Osteocyte (in vitro differentiated cells): ENCODE measurements around the gene SGPL1. TPM values are rescaled to one million over a fixed set of nuclear protein-coding genes. Genes with fewer than 3 reads are reported as not detected.
A peak's percentile ranks its signal among the peaks of the same experiment; 100 is the strongest.

Source experiments
- DNase-seq: peaks from one replicate; pipeline ENCODE4 v3.0.0; 2021; ENCODE audit warnings: mixed read lengths; ENCODE audit not compliant: unreplicated experiment; ENCODE audit errors: extremely low spot score
- H3K27ac Mint-ChIP-seq: one replicate; pipeline ENCODE4 v1.8.0; 2021; ENCODE audit warnings: mild to moderate bottlenecking, mixed read lengths; ENCODE audit not compliant: unreplicated experiment
- H3K27me3 Mint-ChIP-seq: one replicate; pipeline ENCODE4 v1.8.0; 2021; ENCODE audit warnings: mixed read lengths; ENCODE audit not compliant: unreplicated experiment
- H3K36me3 Mint-ChIP-seq: one replicate; pipeline ENCODE4 v1.8.0; 2021; ENCODE audit warnings: mixed read lengths; ENCODE audit not compliant: unreplicated experiment
- H3K4me1 Mint-ChIP-seq: one replicate; pipeline ENCODE4 v1.8.0; 2021; ENCODE audit warnings: mixed read lengths; ENCODE audit not compliant: unreplicated experiment
- H3K4me3 Mint-ChIP-seq: one replicate; pipeline ENCODE4 v1.8.0; 2021; ENCODE audit warnings: mild to moderate bottlenecking, moderate library complexity, mixed read lengths; ENCODE audit not compliant: unreplicated experiment
- H3K9me3 Mint-ChIP-seq: one replicate; pipeline ENCODE4 v1.8.0; 2021; ENCODE audit warnings: mixed read lengths; ENCODE audit not compliant: unreplicated experiment
- total RNA-seq: library from RNA; stranded (reverse); gene quantifications from 2 replicates; pipeline ENCODE4 v1.2.1, GENCODE V29; 2021
- TF ChIP-seq, protein P1 (sequence below): fragments of 200-600 bp; sonication (generic); IDR thresholded peaks from 2 replicates; pipeline ENCODE4 v1.5.0; 2021; ENCODE audit warnings: antibody characterized with exemption, mild to moderate bottlenecking, moderate library complexity

Gene SGPL1
- total RNA-seq, 1 donor from 2014 or later: 58.1 TPM

DNA sequence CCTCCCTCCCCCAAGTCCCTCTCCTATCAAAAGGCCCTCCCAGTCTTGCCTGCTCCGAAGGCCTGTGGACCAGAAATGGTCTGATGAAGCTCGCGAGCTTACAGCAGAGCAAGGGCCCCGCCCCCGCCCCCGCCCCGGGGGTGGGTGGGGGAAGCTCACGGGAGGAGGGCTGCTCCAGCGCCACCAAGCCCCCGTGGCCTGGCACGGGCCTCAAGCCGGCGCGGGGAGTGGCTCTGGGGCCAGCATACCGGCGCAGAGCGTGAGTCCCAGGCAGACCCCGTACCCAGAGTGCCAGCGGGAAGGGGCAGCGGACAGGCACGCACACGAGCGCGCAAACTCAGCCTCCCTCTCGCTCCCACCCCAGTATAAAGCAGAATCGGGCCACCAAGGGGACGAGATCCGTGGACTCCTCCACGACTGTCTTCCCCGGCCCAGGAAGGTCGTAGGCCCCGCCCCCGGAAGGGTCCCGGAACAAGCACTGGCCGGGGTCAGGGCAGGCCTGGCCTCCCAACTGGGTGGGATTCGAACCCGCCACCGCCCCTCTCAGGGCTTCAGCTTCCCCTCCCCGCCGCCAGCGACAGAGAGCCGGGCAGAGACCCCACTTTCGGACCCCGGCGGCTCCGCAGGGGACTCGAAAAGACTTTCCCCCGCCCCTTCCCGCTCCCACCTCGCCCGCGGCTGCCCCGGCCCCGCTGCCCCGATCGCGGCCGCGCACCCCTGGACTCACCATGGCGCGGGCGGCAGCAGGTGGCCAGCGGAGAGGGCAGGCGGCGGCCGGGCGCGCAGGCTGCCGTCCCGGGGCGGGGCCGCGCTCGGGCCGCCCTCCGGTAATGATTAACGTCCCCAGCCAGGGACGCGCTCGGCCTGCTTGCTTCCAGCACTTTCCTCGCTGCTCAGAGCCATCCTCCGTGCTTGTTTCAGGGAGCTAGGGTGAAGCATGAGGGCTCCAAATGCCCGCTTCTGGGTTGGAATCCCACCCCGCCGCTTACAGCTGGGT lies 72.4 kb downstream of the SGPL1 start, which contains the start of gene PCBD1:
PCBD1 (minus strand) TSS at position 762 of the 997 bp plus-strand sequence; CDS start at position 730, 32 bp downstream.
- TF ChIP-seq, protein P1, sequence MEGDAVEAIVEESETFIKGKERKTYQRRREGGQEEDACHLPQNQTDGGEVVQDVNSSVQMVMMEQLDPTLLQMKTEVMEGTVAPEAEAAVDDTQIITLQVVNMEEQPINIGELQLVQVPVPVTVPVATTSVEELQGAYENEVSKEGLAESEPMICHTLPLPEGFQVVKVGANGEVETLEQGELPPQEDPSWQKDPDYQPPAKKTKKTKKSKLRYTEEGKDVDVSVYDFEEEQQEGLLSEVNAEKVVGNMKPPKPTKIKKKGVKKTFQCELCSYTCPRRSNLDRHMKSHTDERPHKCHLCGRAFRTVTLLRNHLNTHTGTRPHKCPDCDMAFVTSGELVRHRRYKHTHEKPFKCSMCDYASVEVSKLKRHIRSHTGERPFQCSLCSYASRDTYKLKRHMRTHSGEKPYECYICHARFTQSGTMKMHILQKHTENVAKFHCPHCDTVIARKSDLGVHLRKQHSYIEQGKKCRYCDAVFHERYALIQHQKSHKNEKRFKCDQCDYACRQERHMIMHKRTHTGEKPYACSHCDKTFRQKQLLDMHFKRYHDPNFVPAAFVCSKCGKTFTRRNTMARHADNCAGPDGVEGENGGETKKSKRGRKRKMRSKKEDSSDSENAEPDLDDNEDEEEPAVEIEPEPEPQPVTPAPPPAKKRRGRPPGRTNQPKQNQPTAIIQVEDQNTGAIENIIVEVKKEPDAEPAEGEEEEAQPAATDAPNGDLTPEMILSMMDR: no peak
- Mint-ChIP-seq H3K36me3 (peaks cover 13% of the 10 kb centered on the region), H3K4me1 (peaks cover 24% of the 10 kb centered on the region), H3K9me3 (no peaks in the 10 kb centered on the region), H3K4me3 (peak within 1 kb of the TSS; percentile 77), H3K27ac (peak within 1 kb of the TSS; percentile 50), H3K27me3 (no peaks in the 10 kb centered on the region)
- DNase-seq: no peak

DNA sequence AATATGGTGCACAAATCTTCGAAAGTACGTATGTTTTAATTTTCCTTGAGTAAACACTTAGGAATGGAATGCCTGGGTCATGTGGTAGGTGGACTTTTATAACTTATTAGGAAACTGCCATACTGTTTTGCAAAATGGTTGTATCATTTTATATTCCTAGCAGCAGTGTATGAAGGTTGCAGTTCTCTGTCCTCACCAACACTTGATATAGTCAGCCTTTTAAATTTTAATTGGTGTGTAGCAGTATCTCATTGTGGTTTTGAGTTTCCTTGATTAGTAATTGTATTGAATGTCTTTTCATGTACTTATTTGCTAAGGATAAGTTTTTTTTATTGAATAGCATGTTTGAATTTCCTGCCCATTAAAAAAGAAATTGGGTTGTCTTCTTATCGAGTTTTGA lies 73.5 kb downstream of the SGPL1 start:
- Mint-ChIP-seq H3K27ac (no peak overlapping the region), H3K4me1 (peaks cover 24% of the 10 kb centered on the region), H3K27me3 (no peaks in the 10 kb centered on the region), H3K4me3 (no peak overlapping the region), H3K36me3 (peaks cover 5% of the 10 kb centered on the region), H3K9me3 (no peaks in the 10 kb centered on the region)
- DNase-seq: no peak
- TF ChIP-seq, protein P1: no peak

DNA sequence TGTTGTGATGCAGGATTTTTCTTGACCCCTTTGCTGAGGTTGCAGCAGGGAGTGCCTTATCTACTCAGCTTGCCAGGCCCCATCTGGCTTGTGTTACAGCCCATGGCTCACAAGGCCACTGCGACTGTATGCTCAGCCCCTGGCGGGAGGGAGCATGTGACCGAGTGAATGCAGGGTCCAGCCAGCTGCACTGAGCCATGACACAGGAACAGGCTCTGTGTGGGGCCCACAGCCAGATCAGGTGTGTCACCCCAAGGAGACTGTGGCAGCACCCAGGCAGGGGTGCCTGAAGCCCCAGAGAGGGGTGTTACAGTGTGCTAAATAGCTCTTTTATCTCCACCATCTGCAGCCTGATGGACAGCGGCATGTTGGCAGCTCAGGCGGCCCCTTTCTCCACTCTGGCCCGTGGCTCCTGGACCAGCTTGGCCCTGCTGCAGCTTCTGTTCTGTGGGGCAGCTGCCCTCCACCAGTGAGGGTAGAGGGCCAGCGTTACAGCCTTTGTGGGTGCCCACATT lies 75.2 kb downstream of the SGPL1 start:
- Mint-ChIP-seq H3K27me3 (no peaks in the 10 kb centered on the region), H3K4me3 (no peak overlapping the region), H3K36me3 (no peaks in the 10 kb centered on the region), H3K4me1 (peaks cover 24% of the 10 kb centered on the region), H3K27ac (no peak overlapping the region), H3K9me3 (no peaks in the 10 kb centered on the region)
- TF ChIP-seq, protein P1: no peak
- DNase-seq: no peak

DNA sequence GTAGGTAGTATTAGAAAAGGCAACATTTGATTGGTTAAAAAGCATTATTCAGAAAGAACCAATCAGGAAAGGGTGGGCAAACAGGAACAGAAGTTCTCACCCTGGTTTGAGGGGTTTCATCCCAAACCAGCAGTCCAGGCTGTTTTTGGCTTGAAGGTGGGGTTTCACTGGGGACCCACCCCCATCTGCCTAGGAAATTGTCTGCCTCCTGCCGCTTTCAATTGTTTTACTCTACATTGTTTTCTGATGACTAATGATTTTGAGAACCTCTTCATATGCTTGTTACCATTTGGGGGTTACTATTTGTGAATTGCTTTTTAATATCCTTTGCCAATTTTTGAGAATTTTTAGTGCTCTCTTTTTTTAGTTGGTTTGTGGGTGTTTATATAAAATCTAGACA lies 75.9 kb downstream of the SGPL1 start:
- no peaks in the 10 kb centered on the region for H3K36me3 Mint-ChIP-seq
- TF ChIP-seq, protein P1: no peak
- no peaks in the 10 kb centered on the region for H3K9me3 Mint-ChIP-seq
- no peaks in the 10 kb centered on the region for H3K27me3 Mint-ChIP-seq
- DNase-seq: no peak
- H3K4me3 Mint-ChIP-seq: no peak overlapping the region
- no peak overlapping the region for H3K27ac Mint-ChIP-seq
- H3K4me1 Mint-ChIP-seq: peaks cover 24% of the 10 kb centered on the region

DNA sequence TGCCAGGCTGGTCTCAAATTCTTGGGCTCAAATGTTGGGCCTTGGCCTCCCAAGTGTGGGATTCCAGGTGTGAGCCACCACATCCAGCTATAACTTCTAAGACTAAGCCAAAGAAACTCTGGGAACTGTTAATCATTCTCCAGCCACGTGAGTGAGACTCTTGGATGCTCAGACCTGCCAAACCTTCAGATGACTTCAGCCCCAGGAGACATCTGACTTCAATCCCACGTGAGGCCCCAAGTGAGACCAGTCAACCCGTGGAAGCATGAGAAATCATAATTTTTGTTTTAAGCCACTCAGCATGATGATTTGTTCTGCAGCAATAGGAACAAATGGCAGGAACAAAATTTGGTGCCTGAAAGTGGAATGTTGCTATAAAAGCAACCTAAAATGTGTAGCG lies 76.9 kb downstream of the SGPL1 start:
- H3K27me3 Mint-ChIP-seq: no peaks in the 10 kb centered on the region
- H3K9me3 Mint-ChIP-seq: no peaks in the 10 kb centered on the region
- TF ChIP-seq, protein P1: no peak
- H3K4me1 Mint-ChIP-seq: peaks cover 21% of the 10 kb centered on the region
- H3K36me3 Mint-ChIP-seq: no peaks in the 10 kb centered on the region
- H3K27ac Mint-ChIP-seq: no peak overlapping the region
- no peak for DNase-seq
- H3K4me3 Mint-ChIP-seq: no peak overlapping the region
